ENCODE measurements around the gene RASA1. TPM values are rescaled to one million over a fixed set of nuclear protein-coding genes. Genes with fewer than 3 reads are reported as not detected.
A peak's percentile ranks its signal among the peaks of the same experiment; 100 is the strongest.

The RASA1 gene
- total RNA-seq, 2 donors from 2014 or later = 34.8 to 37.0 TPM

DNA sequence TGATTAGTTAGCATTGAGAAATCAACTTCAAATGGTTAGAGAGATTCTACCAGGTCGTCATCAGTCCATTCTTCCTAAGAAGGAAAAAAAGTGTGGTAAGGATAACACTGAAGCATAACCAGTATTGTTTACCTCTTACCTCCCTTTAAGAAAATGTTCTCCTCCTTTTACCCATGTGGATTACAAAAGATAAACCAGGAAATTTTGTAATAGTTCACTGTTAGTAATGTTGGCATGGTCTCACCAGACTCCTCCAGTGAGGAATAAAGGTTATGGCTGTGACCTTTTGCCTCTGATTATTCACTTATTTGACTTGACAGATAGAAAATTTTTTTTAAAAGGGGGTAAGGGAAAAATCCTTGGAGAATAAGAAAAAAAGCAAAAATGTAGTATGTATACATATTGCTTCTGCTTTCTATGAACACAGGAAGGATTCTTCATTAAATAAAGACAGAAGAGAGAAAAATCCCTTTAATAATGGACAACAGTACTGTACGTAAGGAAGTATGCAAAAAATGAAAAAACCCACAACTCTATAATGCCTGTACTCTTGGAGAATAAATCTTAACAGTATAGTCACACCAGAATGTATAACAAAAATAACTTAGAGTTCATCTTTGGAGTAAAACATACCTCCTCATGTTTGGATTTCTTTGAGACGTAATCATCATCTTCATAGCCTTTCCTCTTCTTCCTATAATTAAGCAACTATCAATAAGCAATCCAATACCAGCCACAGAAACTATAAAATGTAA, 126.9 kb downstream of the RASA1 start:
- peaks cover 20 to 43% of the 10 kb centered on the region in 2 donors for H3K4me1 ChIP-seq (ENCODE audit: control insufficient read depth in 1 of 2, low read depth in 2 of 2)
- DNase-seq (ENCODE audit: low spot score) (no peak), ATAC-seq (ENCODE audit: insufficient number of reproducible peaks, low FRiP score, low read depth) (no peak)
- peak overlapping the region in 1 of 2 donors; percentile 51 for H3K27ac ChIP-seq
- H3K27me3 ChIP-seq (replicated peaks; ENCODE audit: insufficient read depth) = no peaks in the 10 kb centered on the region
- no peak overlapping the region for H3K4me3 ChIP-seq
- TF ChIP-seq CTCF (IDR thresholded peaks at IDR 0.05) = no peak
- H3K9me3 ChIP-seq = no peaks in the 10 kb centered on the region
- peaks cover 22% of the 10 kb centered on the region for H3K36me3 ChIP-seq

GRCh38 chr5:87398981-87399614, 131.4 kb downstream of the RASA1 start:
- peaks cover 3 to 7% of the 10 kb centered on the region in 2 donors for H3K4me1 ChIP-seq (ENCODE audit: control insufficient read depth in 1 of 2, low read depth in 2 of 2)
- H3K9me3 ChIP-seq = no peaks in the 10 kb centered on the region
- H3K27ac ChIP-seq = peak overlapping the region in 1 of 2 donors; percentile 35
- H3K4me3 ChIP-seq = no peak overlapping the region
- H3K36me3 ChIP-seq = peaks cover 26% of the 10 kb centered on the region
- DNase-seq (ENCODE audit: low spot score) (no peak), ATAC-seq (ENCODE audit: insufficient number of reproducible peaks, low FRiP score, low read depth) (no peak)
- no peaks in the 10 kb centered on the region for H3K27me3 ChIP-seq (replicated peaks; ENCODE audit: insufficient read depth)
- no peak for TF ChIP-seq CTCF (IDR thresholded peaks at IDR 0.05)

DNA sequence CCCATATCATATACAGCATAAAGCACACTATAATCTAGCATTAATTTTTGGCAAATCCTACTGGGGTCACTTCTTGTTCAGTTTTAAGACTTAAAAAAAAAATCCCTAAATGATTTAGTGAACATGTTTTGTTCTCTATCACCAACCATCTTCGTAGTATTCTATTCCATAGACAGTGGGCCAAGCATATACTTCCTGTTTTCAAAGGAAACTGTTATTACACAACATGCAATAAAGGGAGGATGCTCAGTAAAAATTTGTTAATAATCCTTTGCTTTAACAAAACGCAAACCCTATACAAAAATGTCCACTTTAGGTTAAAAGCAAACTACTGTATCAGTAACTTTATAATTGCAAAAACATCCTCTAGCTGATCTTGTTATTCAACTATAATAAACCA, 132.0 kb downstream of the RASA1 start:
- peaks cover 3 to 7% of the 10 kb centered on the region in 2 donors for H3K4me1 ChIP-seq (ENCODE audit: control insufficient read depth in 1 of 2, low read depth in 2 of 2)
- no peak for ATAC-seq (ENCODE audit: insufficient number of reproducible peaks, low FRiP score, low read depth)
- no peak overlapping the region for H3K27ac ChIP-seq
- H3K27me3 ChIP-seq (replicated peaks; ENCODE audit: insufficient read depth) = no peaks in the 10 kb centered on the region
- TF ChIP-seq CTCF (IDR thresholded peaks at IDR 0.05) = no peak
- DNase-seq (ENCODE audit: low spot score) = no peak
- peaks cover 26% of the 10 kb centered on the region for H3K36me3 ChIP-seq
- no peaks in the 10 kb centered on the region for H3K9me3 ChIP-seq
- no peak overlapping the region for H3K4me3 ChIP-seq

DNA sequence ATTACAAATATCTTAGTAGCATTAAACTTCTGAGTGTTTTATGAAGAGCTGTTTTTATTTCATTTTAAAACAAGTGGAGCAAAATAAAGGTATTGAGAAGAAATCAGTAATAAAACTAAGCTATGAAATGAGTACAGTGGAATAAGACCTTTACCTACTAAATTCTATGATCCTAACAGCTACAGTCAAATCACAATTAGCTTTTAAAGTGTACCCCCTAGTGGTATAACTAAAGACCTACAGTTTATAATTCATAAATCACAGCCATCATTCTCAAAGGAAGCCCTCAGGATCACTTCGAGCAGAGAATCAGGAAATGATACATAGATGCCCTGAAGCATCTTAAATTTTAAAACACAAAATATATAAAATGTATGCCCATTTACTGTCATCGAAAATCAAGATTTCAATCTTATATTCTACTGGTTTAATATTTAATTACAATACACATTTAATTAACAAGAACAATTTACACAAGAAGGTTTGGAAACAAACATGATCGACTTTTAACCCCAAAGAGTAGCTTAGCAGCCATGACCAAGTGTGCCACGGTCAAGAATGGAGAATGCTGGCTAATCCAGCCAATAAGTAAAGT, 132.7 kb downstream of the RASA1 start:
- no peak for DNase-seq (ENCODE audit: low spot score)
- H3K27me3 ChIP-seq (replicated peaks; ENCODE audit: insufficient read depth) = no peaks in the 10 kb centered on the region
- peaks cover 26% of the 10 kb centered on the region for H3K36me3 ChIP-seq
- TF ChIP-seq CTCF (IDR thresholded peaks at IDR 0.05) = peak; percentile 73
- peak overlapping the region in 1 of 2 donors; percentile 12 for H3K27ac ChIP-seq
- H3K4me3 ChIP-seq = no peak overlapping the region
- no peaks in the 10 kb centered on the region for H3K9me3 ChIP-seq
- no peak for ATAC-seq (ENCODE audit: insufficient number of reproducible peaks, low FRiP score, low read depth)
- peaks cover 3 to 7% of the 10 kb centered on the region in 2 donors for H3K4me1 ChIP-seq (ENCODE audit: control insufficient read depth in 1 of 2, low read depth in 2 of 2)

DNA sequence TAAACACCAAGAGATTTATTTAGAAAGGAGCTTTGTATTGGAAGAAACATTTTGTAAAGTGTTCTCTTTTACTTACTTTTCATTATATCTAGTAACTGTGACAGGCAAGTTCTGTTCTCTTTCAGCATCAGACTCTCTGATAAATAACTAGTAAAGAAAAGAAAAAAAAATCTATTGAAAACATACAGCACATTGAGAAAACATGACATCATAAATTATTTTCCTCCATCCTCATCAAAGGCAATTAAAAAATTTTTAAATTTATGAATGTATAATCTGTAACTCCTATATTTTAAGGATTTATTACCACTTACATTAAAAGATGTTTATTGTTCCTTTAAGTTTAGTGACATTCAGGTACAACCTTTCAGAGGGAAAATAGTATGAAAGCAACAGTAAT, 133.9 kb downstream of the RASA1 start:
- Histone ChIP-seq H3K27me3 (replicated peaks; ENCODE audit: insufficient read depth) (no peaks in the 10 kb centered on the region), H3K4me1 (ENCODE audit: control insufficient read depth in 1 of 2, low read depth in 2 of 2) (peaks cover 3 to 7% of the 10 kb centered on the region in 2 donors), H3K27ac (no peak overlapping the region), H3K9me3 (no peaks in the 10 kb centered on the region), H3K36me3 (peaks cover 34% of the 10 kb centered on the region), H3K4me3 (no peak overlapping the region)
- TF ChIP-seq CTCF (IDR thresholded peaks at IDR 0.05) = no peak
- ATAC-seq (ENCODE audit: insufficient number of reproducible peaks, low FRiP score, low read depth) = no peak
- DNase-seq (ENCODE audit: low spot score) = no peak
